HL-60 (cell line): ENCODE results near the gene RBM23.

ENCODE experiments used
- DNase-seq, 2 experiments: peaks; one replicate each; pipeline ENCODE4 v3.0.0-alpha.2; 2010 to 2020; ENCODE audit warnings: low read depth in 1 of 2, low spot score in 1 of 2
- H3K27ac ChIP-seq: fragments of 250-450 bp; sonication (Bioruptor Pico); replicated peaks from 2 replicates; pipeline ENCODE4 v1.5.1; 2020; ENCODE audit warnings: mild to moderate bottlenecking, moderate library complexity
- H3K27me3 ChIP-seq: fragments of 250-450 bp; sonication (Bioruptor Pico); 2 replicates; pipeline ENCODE4 v1.5.1; 2021; ENCODE audit warnings: mild to moderate bottlenecking, moderate library complexity; ENCODE audit not compliant: insufficient read depth, poor library complexity, severe bottlenecking
- H3K4me3 ChIP-seq: replicated peaks from 2 replicates; pipeline ENCODE4 v1.5.1; 2011; ENCODE audit warnings: mild to moderate bottlenecking, control low read depth, low read length; ENCODE audit not compliant: insufficient read depth
- CTCF ChIP-seq: IDR thresholded peaks from one replicate; pipeline ENCODE4 v1.5.1; 2011; ENCODE audit warnings: low read length, control low read depth, inconsistent platforms; ENCODE audit not compliant: insufficient read depth
- GABPA ChIP-seq: IDR thresholded peaks from 2 replicates; pipeline ENCODE4 v1.6.1; 2012; ENCODE audit warnings: low read depth
- POLR2AphosphoS5 ChIP-seq: IDR thresholded peaks from 2 replicates; pipeline ENCODE4 v1.6.1; 2012; ENCODE audit warnings: low read depth
- REST ChIP-seq: IDR thresholded peaks from 2 replicates; pipeline ENCODE4 v1.6.1; 2012; ENCODE audit warnings: low read depth; ENCODE audit not compliant: insufficient replicate concordance
- SPI1 ChIP-seq: IDR thresholded peaks from 2 replicates; pipeline ENCODE4 v1.6.1; 2012; ENCODE audit warnings: low read depth, mild to moderate bottlenecking, borderline replicate concordance

RBM23 gene

GRCh38 chr14:22900081-22900799, 18.7 kb downstream of the RBM23 start:
- TF ChIP-seq CTCF = peak; percentile 63
- no peak for TF ChIP-seq POLR2AphosphoS5
- no peak overlapping the region for H3K4me3 ChIP-seq
- DNase-seq = peak in 1 of 2 experiments; percentile 66
- no peaks in the 10 kb centered on the region for H3K27me3 ChIP-seq
- H3K27ac ChIP-seq = no peak overlapping the region

DNA sequence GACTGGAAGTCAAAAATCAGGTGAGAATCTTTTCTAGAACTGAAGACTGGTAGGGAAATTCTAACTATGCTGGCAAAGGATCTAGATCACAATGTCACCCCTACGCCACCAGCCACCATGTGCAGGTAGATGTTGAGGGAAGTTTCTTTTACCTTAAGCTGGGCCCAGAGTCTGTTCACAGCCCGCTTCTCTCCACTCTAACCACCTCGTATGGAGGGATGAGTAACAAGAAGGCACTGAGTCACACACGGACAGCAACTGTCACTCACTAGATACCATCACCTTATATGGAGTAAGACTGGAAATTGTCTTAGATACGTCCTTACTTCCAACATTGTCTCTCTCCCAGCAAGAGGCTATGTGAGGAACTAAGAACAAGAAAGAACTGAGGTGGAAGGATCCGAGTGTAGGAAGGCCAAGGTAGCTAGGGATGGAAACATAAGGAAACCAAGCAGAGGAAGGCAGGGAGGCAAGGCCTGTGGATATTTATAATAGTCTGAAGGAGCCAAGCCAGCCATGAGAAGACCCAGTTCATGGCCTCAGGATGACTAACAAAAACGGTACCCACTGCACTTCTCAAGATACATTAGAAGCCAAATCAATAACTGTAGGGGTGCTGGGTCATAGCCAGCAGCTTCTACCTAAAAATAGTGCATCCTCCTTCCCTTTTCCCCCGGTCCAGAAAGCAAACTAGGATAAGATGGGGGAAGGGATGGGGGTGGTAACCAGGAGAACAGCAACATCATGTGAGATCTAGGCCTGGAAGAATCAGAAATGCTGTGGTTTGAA, 20.5 kb downstream of the RBM23 start:
- TF ChIP-seq CTCF (no peak), REST (no peak), POLR2AphosphoS5 (no peak), SPI1 (no peak), GABPA (no peak)
- DNase-seq = no peak

DNA sequence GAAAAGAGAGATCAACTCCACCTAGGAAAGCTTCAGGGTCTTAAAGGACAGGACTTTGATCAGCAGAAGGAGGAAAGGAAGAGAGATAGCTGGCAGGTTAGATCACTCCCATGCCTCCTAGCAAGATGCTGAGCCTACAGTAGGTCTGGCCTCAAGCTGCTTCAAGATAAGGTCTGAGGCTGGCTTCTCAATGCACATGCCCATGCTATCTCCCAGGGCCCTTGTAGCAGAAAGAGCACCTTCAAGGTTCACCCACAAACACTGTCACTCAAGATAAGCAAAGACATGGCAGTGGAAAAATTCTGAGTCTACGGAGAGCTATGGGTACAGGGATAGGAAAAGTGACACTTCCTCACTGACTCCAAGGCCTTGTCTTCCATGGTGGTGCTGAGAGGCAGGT, 21.6 kb downstream of the RBM23 start:
- Histone ChIP-seq H3K4me3 (no peak overlapping the region), H3K27ac (no peak overlapping the region), H3K27me3 (no peaks in the 10 kb centered on the region)
- no peak for TF ChIP-seq SPI1
- no peak for TF ChIP-seq POLR2AphosphoS5
- TF ChIP-seq GABPA = no peak
- TF ChIP-seq CTCF = no peak
- TF ChIP-seq REST = no peak
- no peak for DNase-seq

More for the DNA sequence above, 20.5 kb downstream of the RBM23 start:
- H3K27ac ChIP-seq = no peak overlapping the region
- H3K4me3 ChIP-seq = no peak overlapping the region
- H3K27me3 ChIP-seq = no peaks in the 10 kb centered on the region
